T-helper 2 cell treated with Interferon-gamma antibody and Interleukin-4, amounts not matched to agents 100 ng/mL and 5 ng/mL, for 36 hours (primary cell): ENCODE results near the gene NBPF15. TPM values are rescaled to one million over a fixed set of nuclear protein-coding genes. Genes with fewer than 3 reads are reported as not detected.

ENCODE experiments used
- total RNA-seq: library from RNA; stranded (reverse); gene quantifications from 2 replicates; pipeline ENCODE4 v1.2.3, GENCODE V29; 2022

Gene NBPF15
- total RNA-seq, 1 donor from 2014 or later, result 40.2 TPM

Other genes with a start within 250 kb of the NBPF15 start
- not detected in 2 replicates for gene PPIAL4E, start 88.0 kb downstream of the NBPF15 start, total RNA-seq
- 0.32 TPM in 1 of 2 replicates, not detected in the other for gene PPIAL4F, start 131.2 kb upstream of the NBPF15 start, total RNA-seq